Activated CD4-positive, CD25-positive, alpha-beta regulatory T cell (primary cell): ENCODE results near the gene THEM4.
"Not testable (repeated sequence)": the region's sequence is repeated elsewhere in the genome, so short reads cannot be mapped to it uniquely, and the experiment has no call there.

ENCODE experiments used
- DNase-seq, 4 experiments: peaks; one replicate each; lab custom pipeline; 2025; lab: John Stamatoyannopoulos, UW

The THEM4 gene

GRCh38 chr1:151934048-151934493, 24.8 kb upstream of the THEM4 start:
- peak in 1 of 4 experiments; percentile 23 for DNase-seq

GRCh38 chr1:151924691-151925587, 15.6 kb upstream of the THEM4 start:
- no peak for DNase-seq

DNA sequence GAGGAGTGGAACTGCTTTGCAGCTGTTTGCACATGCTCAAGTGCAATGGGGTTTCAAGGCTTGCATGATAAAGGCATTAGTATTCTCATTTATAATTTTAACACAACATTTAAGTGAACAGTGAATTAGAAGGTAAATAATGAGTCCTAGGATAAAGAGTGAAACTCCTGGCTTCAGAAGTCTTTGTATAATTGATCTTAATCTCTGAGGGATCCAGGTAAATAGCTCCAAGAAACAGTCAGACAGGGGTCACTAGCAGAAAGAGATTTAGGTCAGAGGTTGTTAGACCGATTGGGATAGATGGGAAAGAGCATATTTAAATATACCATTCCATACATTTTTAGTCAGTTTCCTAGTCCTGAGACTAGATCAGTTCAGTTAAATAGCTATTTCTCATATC, 14.1 kb upstream of the THEM4 start:
- no peak for DNase-seq

DNA sequence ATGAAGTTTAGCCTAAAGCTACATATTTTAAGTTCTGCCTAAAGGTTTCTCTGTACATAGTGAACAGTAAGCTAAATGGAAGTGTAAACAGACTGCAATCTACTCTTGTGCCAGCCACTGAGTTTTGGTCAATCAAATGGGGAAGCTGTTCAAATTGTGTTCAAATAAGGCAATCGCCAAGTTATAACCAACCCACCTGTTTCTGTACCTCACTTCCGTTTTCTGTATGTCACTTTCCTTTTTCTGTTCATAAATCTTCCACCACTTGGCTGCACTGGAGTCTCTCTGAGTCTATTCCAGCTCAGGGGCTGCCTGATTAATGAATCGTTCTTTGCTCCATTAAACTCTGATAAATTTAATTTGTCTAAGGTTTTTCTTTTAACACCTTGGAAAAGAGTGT, 10.8 kb upstream of the THEM4 start:
- no peak for DNase-seq

- no peak for DNase-seq
Observed at GRCh38 chr1:151918819-151919610, 9.7 kb upstream of the THEM4 start.

GRCh38 chr1:151918156-151918555, 8.8 kb upstream of the THEM4 start:
- no peak for DNase-seq

DNA sequence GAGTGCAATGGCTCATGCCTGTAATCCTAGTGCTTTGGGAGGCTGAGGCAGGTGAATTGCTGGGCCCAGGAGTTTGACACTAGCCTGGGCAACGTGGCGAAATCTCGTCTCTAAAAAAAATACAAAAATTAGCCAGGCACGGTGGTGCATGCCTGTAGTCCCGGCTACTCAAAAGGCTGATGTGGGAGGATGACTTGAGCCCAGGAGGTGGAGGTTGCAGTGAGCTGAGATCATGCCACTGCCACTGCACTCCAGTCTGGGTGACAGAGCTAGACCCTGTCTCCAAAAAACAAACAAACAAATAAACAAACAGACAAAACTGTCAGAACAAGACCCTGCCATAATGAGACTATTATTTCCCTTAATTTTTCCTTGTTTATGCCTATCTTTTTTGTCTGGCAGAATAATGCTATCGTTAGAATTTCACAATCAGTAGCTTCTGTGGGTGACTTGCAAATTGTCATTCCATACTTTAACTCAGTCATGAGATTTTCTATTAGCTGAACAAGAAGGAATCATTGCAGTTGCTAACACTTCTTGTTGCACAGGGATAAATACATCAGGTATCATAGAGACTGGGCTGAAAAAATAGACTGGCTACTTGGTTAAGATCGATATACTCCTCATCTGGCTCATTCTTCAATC, 7.5 kb upstream of the THEM4 start:
- no peak for DNase-seq

DNA sequence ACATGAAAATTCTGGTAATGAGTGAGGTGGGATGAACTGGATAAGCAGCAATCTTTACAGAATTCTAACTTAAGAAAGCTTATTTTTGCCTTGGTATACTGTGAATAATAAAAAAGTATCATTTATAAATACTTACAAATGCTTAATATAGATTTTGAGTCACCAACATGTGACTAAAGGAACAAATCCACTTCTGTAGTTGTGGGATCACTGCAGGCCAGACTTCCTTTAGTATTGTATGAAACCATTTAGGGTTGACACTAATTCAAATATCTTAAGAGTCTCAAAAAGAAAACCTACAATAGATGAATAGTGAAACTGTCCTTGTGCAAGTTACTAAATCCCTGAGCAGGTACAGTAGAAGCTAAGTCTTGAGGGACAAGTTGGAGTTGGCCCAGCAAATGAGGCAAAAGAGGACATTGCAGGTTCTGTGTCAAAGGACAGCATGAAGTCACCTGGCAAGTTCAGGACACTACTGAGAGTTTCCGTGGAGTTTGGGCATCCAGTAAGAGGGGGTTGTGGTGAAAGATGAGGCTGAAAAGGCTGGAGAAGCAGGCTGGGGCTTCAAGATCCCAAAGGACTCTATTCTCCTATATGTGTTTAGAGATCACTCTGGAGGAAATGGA, 5.9 kb upstream of the THEM4 start:
- no peak for DNase-seq

- DNase-seq = no peak
Observed at GRCh38 chr1:151914076-151914475, 4.8 kb upstream of the THEM4 start.

DNA sequence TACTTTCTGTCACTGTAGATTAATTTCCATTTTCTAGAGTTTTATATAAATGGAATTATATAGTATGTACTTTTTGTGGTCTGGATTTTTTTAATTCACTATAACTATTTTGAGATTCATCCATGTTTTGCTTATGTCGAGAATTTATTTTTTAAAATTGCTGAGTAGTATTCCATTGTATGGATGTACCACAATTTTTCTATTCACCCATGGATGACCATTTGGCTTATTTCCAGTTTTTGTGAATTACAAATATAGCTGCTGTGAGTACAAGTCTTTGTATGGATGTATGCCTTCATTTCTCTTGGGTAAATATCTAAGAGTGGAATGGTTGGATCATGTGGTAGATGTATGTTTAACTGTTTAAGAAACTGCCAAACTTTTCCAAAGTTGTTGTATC, 3.7 kb upstream of the THEM4 start:
- DNase-seq = no peak

- DNase-seq = no peak
Observed at GRCh38 chr1:151908228-151908691, 1.1 kb downstream of the THEM4 start.

GRCh38 chr1:151907363-151908139, 1.8 kb downstream of the THEM4 start:
- no peak for DNase-seq

- DNase-seq = not testable (repeated sequence)
Observed at GRCh38 chr1:151906324-151906645, 3.0 kb downstream of the THEM4 start.

GRCh38 chr1:151905443-151906323, 3.6 kb downstream of the THEM4 start:
- peak in 1 of 4 experiments; percentile 10 for DNase-seq

GRCh38 chr1:151905070-151905442, 4.3 kb downstream of the THEM4 start:
- DNase-seq = peak in 3 of 4 experiments; percentile 15 to 48 (median 34)

DNA sequence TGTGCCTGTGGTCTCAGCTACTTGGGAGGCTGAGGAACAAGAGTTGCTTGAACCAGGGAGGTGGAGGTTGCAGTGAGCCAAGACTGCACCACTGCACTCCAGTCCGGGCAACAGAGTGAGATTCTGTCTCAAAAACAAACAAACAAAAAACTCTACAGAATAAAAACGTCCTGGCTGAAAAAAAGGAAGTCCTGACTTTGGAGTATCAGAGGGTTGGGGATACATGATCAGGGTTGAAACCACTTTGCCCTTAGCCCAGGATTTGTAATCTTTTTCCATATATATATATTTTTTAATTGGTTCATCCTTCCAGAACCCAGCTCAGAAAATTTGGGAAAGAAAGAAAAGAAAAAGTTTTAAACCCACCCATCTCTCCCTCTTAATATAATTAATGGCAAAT, 6.5 kb downstream of the THEM4 start:
- DNase-seq = no peak

DNA sequence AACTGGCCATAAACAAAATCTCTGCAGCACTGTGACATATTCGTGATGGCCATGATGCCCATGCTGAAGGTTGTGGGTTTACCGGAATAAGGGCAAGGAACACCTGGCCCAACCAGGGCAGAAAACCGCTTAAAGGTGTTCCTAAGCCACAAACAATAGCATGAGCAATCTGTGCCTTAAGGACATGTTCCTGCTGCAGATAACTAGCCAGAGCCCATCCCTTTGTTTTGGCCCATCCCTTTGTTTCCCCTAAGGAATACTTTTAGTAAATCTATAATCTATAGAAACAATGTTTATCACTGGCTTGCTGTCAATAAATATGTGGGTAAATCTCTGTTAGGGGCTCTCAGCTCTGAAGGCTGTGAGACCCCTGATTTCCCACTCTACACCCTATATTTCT, 8.5 kb downstream of the THEM4 start:
- not testable (repeated sequence) for DNase-seq

GRCh38 chr1:151898519-151898991, 10.8 kb downstream of the THEM4 start:
- DNase-seq = peak in 2 of 4 experiments; percentile 17 to 29

- DNase-seq = no peak
Observed at GRCh38 chr1:151897991-151898431, 11.3 kb downstream of the THEM4 start.
